Measurements from ENCODE around the gene STAMBP. TPM values are rescaled to one million over a fixed set of nuclear protein-coding genes. Genes with fewer than 3 reads are reported as not detected.

Gene STAMBP
- total and polyA plus RNA-seq, 12 donors = 15.7 to 44.8 (median 27.4) TPM

- Histone ChIP-seq H3K4me3 (no peak overlapping the region), H3K36me3 (replicated peaks in 1 of 2) (no peaks in the 10 kb centered on the region), H3K27ac (no peak overlapping the region), H3K4me1 (replicated peaks in 1 of 2) (no peaks in the 10 kb centered on the region), H3K9me3 (replicated peaks in 1 of 3) (no peaks in the 10 kb centered on the region), H3K27me3 (peaks cover 9% of the 10 kb centered on the region)
- 74 to 83% (median 78%) methylated on average over 3 of the region's 3 CpGs for WGBS, 4 donors
- intact Hi-C loops (cut with DNase I) = no loop called here
- TF ChIP-seq POLR2A (IDR thresholded peaks at IDR 0.05) = no peak
- DNase-seq = no peak
These were observed 90.1 kb downstream of the STAMBP start for GRCh38 chr2:73918856-73919255.

GRCh38 chr2:73919596-73920228 lies 91.0 kb downstream of the STAMBP start:
- Histone ChIP-seq H3K9me3 (replicated peaks in 1 of 3) (no peaks in the 10 kb centered on the region), H3K27ac (no peak overlapping the region), H3K27me3 (peaks cover 9% of the 10 kb centered on the region), H3K4me3 (no peak overlapping the region), H3K4me1 (replicated peaks in 1 of 2) (no peaks in the 10 kb centered on the region), H3K36me3 (replicated peaks in 1 of 2) (no peaks in the 10 kb centered on the region)
- intact Hi-C loops (cut with DNase I) = no loop called here
- no peak for DNase-seq
- no peak for TF ChIP-seq POLR2A (IDR thresholded peaks at IDR 0.05)
- TF ChIP-seq CTCF (IDR thresholded peaks at IDR 0.05) = no peak
- 74 to 90% (median 81%) methylated on average over 7 of the region's 7 CpGs for WGBS, 4 donors

- Histone ChIP-seq H3K4me3 (no peak overlapping the region), H3K9me3 (replicated peaks in 1 of 3) (no peaks in the 10 kb centered on the region), H3K36me3 (replicated peaks in 1 of 2) (no peaks in the 10 kb centered on the region), H3K27me3 (peaks cover 6% of the 10 kb centered on the region), H3K27ac (no peak overlapping the region), H3K4me1 (replicated peaks in 1 of 2) (no peaks in the 10 kb centered on the region)
- peak in 3 of 6 experiments; percentile 13 to 23 (median 21) for TF ChIP-seq CTCF (IDR thresholded peaks at IDR 0.05)
- TF ChIP-seq POLR2A (IDR thresholded peaks at IDR 0.05) = no peak
- whole genome bisulfite sequencing, 4 donors = 43 to 48% (median 47%) methylated on average over 10 to 12 of the region's 12 CpGs
- intact Hi-C loops (cut with DNase I) = no loop called here
- DNase-seq = peak in 4 of 7 donors; percentile 19 to 38 (median 26)
These were observed 92.1 kb downstream of the STAMBP start for GRCh38 chr2:73920577-73921545.

GRCh38 chr2:73921581-73921980 lies 92.8 kb downstream of the STAMBP start:
- H3K27ac ChIP-seq = no peak overlapping the region
- TF ChIP-seq POLR2A (IDR thresholded peaks at IDR 0.05) (no peak), CTCF (IDR thresholded peaks at IDR 0.05) (no peak)
- peaks cover 6% of the 10 kb centered on the region for H3K27me3 ChIP-seq
- WGBS, 4 donors = 85 to 88% (median 87%) methylated on average over 9 of the region's 9 CpGs
- no peaks in the 10 kb centered on the region for H3K9me3 ChIP-seq (replicated peaks in 1 of 3)
- no peaks in the 10 kb centered on the region for H3K4me1 ChIP-seq (replicated peaks in 1 of 2)
- intact Hi-C loops (cut with DNase I) = no loop called here
- no peaks in the 10 kb centered on the region for H3K36me3 ChIP-seq (replicated peaks in 1 of 2)
- no peak overlapping the region for H3K4me3 ChIP-seq
- no peak for DNase-seq
